H1 (cell line): ENCODE measurements around the gene CCDC33. TPM values are rescaled to one million over a fixed set of nuclear protein-coding genes. Genes with fewer than 3 reads are reported as not detected.

Experiments
- ASH2L ChIP-seq: fragments of 200-600, 300-600 bp; sonication (generic); IDR thresholded peaks from one replicate; pipeline ENCODE4 v1.7.1; 2017; ENCODE audit warnings: low read length
- CHD1 ChIP-seq: IDR thresholded peaks from 2 replicates; pipeline ENCODE4 v1.6.1; 2012; ENCODE audit warnings: low read depth, low read length, improper control_type of control experiment
- CHD2 ChIP-seq: IDR thresholded peaks from 2 replicates; pipeline ENCODE4 v1.6.1; 2012; ENCODE audit warnings: low read length, improper control_type of control experiment
- CTBP2 ChIP-seq: IDR thresholded peaks from 2 replicates; pipeline ENCODE4 v1.7.0; 2011; ENCODE audit warnings: borderline replicate concordance, mild to moderate bottlenecking, moderate library complexity, mixed read lengths, low read length; ENCODE audit not compliant: insufficient read depth, insufficient read length
- EZH2 ChIP-seq: fragments of 200-600 bp; sonication (generic); IDR thresholded peaks from 2 replicates; pipeline ENCODE4 v1.7.1; 2012; ENCODE audit warnings: low read depth, mild to moderate bottlenecking, moderate library complexity, low read length, inconsistent platforms; ENCODE audit not compliant: severe bottlenecking
- GTF2F1 ChIP-seq: IDR thresholded peaks from 2 replicates; pipeline ENCODE4 v1.6.1; 2012; ENCODE audit warnings: low read depth, low read length, improper control_type of control experiment, borderline replicate concordance
- HDAC2 ChIP-seq, 2 experiments: fragments of 300-600 bp in 1 of 2; sonication (generic) in 1 of 2; IDR thresholded peaks; 2 replicates each; pipeline ENCODE4 v1.6.1; 2011 to 2012; ENCODE audit warnings: low read depth in 2 of 2, low read length in 2 of 2, mild to moderate bottlenecking in 2 of 2, moderate library complexity in 2 of 2, borderline replicate concordance in 1 of 2, inconsistent platforms in 1 of 2
- KDM4A ChIP-seq: IDR thresholded peaks from one replicate; pipeline ENCODE4 v1.7.1; 2012; ENCODE audit warnings: low read depth, mild to moderate bottlenecking, moderate library complexity, low read length, inconsistent platforms; ENCODE audit not compliant: severe bottlenecking
- KDM5A ChIP-seq: fragments of 200-600 bp; IDR thresholded peaks from 2 replicates; pipeline ENCODE4 v1.7.1; 2012; ENCODE audit warnings: mild to moderate bottlenecking, low read length, inconsistent platforms, mixed read lengths
- POLR2AphosphoS5 ChIP-seq: IDR thresholded peaks from 2 replicates; pipeline ENCODE4 v1.6.1; 2011; ENCODE audit warnings: low read depth, low read length
- RBBP5 ChIP-seq: IDR thresholded peaks from 2 replicates; pipeline ENCODE4 v1.7.1; 2012; ENCODE audit warnings: low read depth, mild to moderate bottlenecking, inconsistent platforms, low read length, moderate library complexity, borderline replicate concordance
- RFX5 ChIP-seq: IDR thresholded peaks from 2 replicates; pipeline ENCODE4 v1.6.1; 2011; ENCODE audit warnings: low read depth, low read length, improper control_type of control experiment, borderline replicate concordance
- RNF2 ChIP-seq: fragments of 200-900, 300-1000 bp; sonication (generic); IDR thresholded peaks from 2 replicates; pipeline ENCODE4 v1.7.1; 2016; ENCODE audit warnings: borderline replicate concordance, low read depth, mild to moderate bottlenecking, antibody characterized with exemption, low read length; ENCODE audit not compliant: poor library complexity, severe bottlenecking; ENCODE audit errors: missing control alignments
- SIX5 ChIP-seq: IDR thresholded peaks from 2 replicates; pipeline ENCODE4 v1.6.1; 2011; ENCODE audit warnings: mild to moderate bottlenecking, low read depth, low read length
- SRF ChIP-seq: IDR thresholded peaks from 2 replicates; pipeline ENCODE4 v1.6.1; 2011; ENCODE audit warnings: mild to moderate bottlenecking, low read depth, low read length, moderate library complexity
- TCF12 ChIP-seq: IDR thresholded peaks from 2 replicates; pipeline ENCODE4 v1.6.1; 2011; ENCODE audit warnings: low read depth, mild to moderate bottlenecking, low read length
- polyA plus RNA-seq, 7 experiments: library from polyadenylated mRNA; depleted of rRNA in 3 of 7; stranded (reverse) in 5 of 7; unstranded in 2 of 7; fragments of >200 nt in 5 of 7; fragments of 200-250 nt in 2 of 7; gene quantifications; 1 replicate in 5 of 7; 2 replicates in 1 of 7; 4 replicates in 1 of 7; pipeline versions ENCODE4 v1.2.1 to v1.2.3, GENCODE V29; 2011 to 2013; ENCODE audit warnings: missing spikeins in 2 of 7, mixed read lengths in 2 of 7
- total RNA-seq: library from RNA; stranded (reverse); fragmentation: NEBNext Ultra II Directional; extraction: Animal tissue kit (Norgen Biotek cat#: 25700); gene quantifications from 2 replicates; pipeline ENCODE4 v1.2.1, GENCODE V29; 2021
- TF ChIP-seq, protein P1 (sequence below), 3 experiments: IDR thresholded peaks; 1 replicate in 2 of 3; 2 replicates in 1 of 3; pipeline versions ENCODE4 v1.5.1 to v1.6.1; 2011; ENCODE audit warnings: low read length in 3 of 3, mild to moderate bottlenecking in 3 of 3, inconsistent platforms in 2 of 3, low read depth in 1 of 3, moderate library complexity in 1 of 3; ENCODE audit not compliant: insufficient read depth in 1 of 3; ENCODE audit errors: control extremely low read depth in 1 of 3
- TF ChIP-seq, protein P2 (sequence below): IDR thresholded peaks from 2 replicates; pipeline ENCODE4 v1.6.1; 2011; ENCODE audit warnings: low read length, improper control_type of control experiment

The CCDC33 gene
- total and polyA plus RNA-seq, 2 of the 8 experiments (the other 6 are each of a cell fraction or from before 2014, with no cell fraction given) = 2.0 to 2.7 TPM

DNA sequence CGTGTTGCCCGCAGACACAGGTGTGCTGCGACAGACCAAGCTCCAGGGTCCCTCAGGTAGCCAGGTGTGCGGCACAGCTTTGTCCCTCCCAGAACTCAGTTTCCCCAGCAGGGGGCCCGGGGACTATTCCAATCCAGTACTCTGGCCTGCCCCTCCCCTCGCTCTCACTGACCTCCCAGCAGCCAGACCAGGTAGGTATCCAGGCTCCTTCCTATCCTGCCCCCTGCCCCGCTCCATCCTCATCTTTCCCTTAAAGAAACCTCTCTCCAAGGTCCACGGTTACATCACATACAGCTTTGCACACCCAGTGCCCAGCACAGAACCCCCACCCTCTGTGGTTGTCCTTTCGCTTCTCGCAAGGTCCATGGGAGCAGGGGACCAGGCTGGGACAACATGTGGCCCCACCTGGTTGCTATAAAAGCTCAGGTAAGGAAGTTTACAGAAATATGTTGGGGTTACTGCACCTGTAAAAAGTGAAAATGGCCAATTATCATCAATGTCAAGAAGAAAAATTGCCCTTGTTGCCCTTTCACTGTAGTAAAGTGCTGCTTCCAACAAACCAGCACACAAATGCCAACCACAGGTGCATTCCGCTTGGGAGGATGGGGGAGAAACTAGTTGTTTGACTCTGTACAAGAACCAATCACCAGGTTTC lies 138.6 kb downstream of the CCDC33 start (continued):
- TF ChIP-seq, protein P1, sequence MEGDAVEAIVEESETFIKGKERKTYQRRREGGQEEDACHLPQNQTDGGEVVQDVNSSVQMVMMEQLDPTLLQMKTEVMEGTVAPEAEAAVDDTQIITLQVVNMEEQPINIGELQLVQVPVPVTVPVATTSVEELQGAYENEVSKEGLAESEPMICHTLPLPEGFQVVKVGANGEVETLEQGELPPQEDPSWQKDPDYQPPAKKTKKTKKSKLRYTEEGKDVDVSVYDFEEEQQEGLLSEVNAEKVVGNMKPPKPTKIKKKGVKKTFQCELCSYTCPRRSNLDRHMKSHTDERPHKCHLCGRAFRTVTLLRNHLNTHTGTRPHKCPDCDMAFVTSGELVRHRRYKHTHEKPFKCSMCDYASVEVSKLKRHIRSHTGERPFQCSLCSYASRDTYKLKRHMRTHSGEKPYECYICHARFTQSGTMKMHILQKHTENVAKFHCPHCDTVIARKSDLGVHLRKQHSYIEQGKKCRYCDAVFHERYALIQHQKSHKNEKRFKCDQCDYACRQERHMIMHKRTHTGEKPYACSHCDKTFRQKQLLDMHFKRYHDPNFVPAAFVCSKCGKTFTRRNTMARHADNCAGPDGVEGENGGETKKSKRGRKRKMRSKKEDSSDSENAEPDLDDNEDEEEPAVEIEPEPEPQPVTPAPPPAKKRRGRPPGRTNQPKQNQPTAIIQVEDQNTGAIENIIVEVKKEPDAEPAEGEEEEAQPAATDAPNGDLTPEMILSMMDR (IDR thresholded peaks at IDR 0.05; ENCODE audit: control extremely low read depth in 1 of 3, insufficient read depth in 1 of 3, low read depth in 1 of 3, low read length in 3 of 3) = peak in 2 of 3 experiments; percentile 2 to 27; a peak in 2 of 4 replicates
- no peak for TF ChIP-seq KDM5A
- TF ChIP-seq CHD1 = no peak
- no peak; a peak in 1 of 4 replicates for TF ChIP-seq HDAC2 (IDR thresholded peaks at IDR 0.05; ENCODE audit: borderline replicate concordance in 1 of 2, low read depth in 2 of 2, low read length in 2 of 2)
- TF ChIP-seq RBBP5 = no peak
- peak; percentile 9 for TF ChIP-seq RNF2
- TF ChIP-seq SIX5 = no peak
- TF ChIP-seq CHD2 = no peak
- no peak for TF ChIP-seq EZH2
- TF ChIP-seq GTF2F1 = no peak
- TF ChIP-seq, protein P2, sequence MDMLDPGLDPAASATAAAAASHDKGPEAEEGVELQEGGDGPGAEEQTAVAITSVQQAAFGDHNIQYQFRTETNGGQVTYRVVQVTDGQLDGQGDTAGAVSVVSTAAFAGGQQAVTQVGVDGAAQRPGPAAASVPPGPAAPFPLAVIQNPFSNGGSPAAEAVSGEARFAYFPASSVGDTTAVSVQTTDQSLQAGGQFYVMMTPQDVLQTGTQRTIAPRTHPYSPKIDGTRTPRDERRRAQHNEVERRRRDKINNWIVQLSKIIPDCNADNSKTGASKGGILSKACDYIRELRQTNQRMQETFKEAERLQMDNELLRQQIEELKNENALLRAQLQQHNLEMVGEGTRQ = no peak
- no peak for TF ChIP-seq KDM4A
- TF ChIP-seq CTBP2 = no peak
- peak; percentile 28 for TF ChIP-seq ASH2L
- no peak for TF ChIP-seq RFX5
- no peak for TF ChIP-seq POLR2AphosphoS5
- no peak for TF ChIP-seq SRF
- TF ChIP-seq TCF12 = 0 out of 2 replicates have a peak, but pooled peaks have one; percentile 28
- TF ChIP-seq, all 59 proteins: peak for 6
